ENCODE data around the gene KCTD19. TPM values are rescaled to one million over a fixed set of nuclear protein-coding genes. Genes with fewer than 3 reads are reported as not detected.

Gene KCTD19
- polyA plus RNA-seq, 1 experiment = 0.06 TPM

DNA sequence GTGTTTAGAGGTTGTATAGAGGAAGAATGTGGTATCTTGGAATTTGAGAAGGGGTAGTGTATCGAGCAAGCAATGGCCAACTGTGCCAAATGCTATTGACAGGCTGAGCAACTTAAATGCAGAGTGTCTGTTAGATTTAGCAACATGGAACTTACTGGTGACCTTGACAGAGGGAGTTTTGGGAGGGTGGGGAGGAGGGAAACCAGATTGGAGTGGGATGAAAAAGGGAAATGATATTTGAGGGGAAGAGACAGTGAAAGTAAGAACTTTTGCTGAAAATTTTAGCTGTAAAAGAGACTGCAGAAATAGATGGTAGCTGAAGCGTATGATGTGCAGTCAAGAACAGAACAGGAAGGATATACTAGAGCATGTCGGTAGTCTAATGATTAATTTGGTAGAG, 1.2 kb upstream of the KCTD19 start:
- H3K4me3 ChIP-seq (ENCODE audit: low read depth, low read length) = no peak overlapping the region
- DNase-seq (ENCODE audit: low read depth) = no peak
- peaks cover 9% of the 10 kb centered on the region for H3K27me3 ChIP-seq (ENCODE audit: control insufficient read depth, insufficient read depth, low read length)
- no peaks in the 10 kb centered on the region for H3K36me3 ChIP-seq (ENCODE audit: control insufficient read depth, insufficient read depth, low read length)
- POLR2A ChIA-PET = no interaction called here
- TF ChIP-seq, protein P1, sequence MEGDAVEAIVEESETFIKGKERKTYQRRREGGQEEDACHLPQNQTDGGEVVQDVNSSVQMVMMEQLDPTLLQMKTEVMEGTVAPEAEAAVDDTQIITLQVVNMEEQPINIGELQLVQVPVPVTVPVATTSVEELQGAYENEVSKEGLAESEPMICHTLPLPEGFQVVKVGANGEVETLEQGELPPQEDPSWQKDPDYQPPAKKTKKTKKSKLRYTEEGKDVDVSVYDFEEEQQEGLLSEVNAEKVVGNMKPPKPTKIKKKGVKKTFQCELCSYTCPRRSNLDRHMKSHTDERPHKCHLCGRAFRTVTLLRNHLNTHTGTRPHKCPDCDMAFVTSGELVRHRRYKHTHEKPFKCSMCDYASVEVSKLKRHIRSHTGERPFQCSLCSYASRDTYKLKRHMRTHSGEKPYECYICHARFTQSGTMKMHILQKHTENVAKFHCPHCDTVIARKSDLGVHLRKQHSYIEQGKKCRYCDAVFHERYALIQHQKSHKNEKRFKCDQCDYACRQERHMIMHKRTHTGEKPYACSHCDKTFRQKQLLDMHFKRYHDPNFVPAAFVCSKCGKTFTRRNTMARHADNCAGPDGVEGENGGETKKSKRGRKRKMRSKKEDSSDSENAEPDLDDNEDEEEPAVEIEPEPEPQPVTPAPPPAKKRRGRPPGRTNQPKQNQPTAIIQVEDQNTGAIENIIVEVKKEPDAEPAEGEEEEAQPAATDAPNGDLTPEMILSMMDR (IDR thresholded peaks at IDR 0.05; ENCODE audit: insufficient read depth, low read depth, low read length) = no peak
- CTCF ChIA-PET = interaction anchor here (0.6 to 2.8 kb wide), 6 partner anchors 13 to 285 kb away, joined by 3 to 10 read pairs (median 4); no protein-coding TSS in a partner anchor

GRCh38 chr16:67326115-67326471, 448 bp downstream of the KCTD19 start:
- Histone ChIP-seq H3K36me3 (ENCODE audit: control insufficient read depth, insufficient read depth, low read length) (no peaks in the 10 kb centered on the region), H3K4me3 (ENCODE audit: low read depth, low read length) (peak overlapping the region; percentile 48), H3K27me3 (ENCODE audit: control insufficient read depth, insufficient read depth, low read length) (peaks cover 9% of the 10 kb centered on the region)
- POLR2A ChIA-PET = no interaction called here
- TF ChIP-seq, protein P1 (IDR thresholded peaks at IDR 0.05; ENCODE audit: insufficient read depth, low read depth, low read length) = no peak
- CTCF ChIA-PET = interaction anchor here (0.7 to 2.8 kb wide), 10 partner anchors 13 to 153 kb away, joined by 3 to 12 read pairs (median 6); no protein-coding TSS in a partner anchor
- DNase-seq (ENCODE audit: low read depth) = no peak

DNA sequence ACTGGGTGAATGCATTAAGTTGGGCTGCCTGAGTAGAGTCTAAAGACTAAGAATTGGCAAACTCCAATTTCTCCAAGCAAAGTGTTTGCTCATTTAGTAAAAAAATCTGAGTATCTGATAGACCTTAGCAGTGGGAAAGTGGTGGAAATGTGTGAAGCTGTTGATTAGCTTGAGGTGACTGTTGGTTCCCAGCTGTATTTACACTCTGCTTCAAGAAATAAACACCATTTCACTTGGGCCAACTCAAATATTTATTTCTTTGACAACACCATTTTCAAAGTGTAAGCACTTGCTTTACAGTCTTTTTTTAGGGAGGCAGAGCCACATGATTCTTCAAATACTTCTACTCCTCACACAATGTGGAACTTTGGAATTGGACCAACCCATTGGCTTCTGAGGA, 8.7 kb downstream of the KCTD19 start:
- Histone ChIP-seq H3K27me3 (ENCODE audit: control insufficient read depth, insufficient read depth, low read length) (peaks cover 7% of the 10 kb centered on the region; the same call in 1 of the 2 replicates), H3K36me3 (ENCODE audit: control insufficient read depth, insufficient read depth, low read length) (no peaks in the 10 kb centered on the region), H3K4me3 (ENCODE audit: low read depth, low read length) (no peak overlapping the region)
- ChIA-PET POLR2A (no interaction called here), CTCF (interaction anchor here (1.0 kb wide), 1 partner anchor 57 kb away, joined by 3 read pairs; no protein-coding TSS in a partner anchor)
- no peak for DNase-seq (ENCODE audit: low read depth)
- TF ChIP-seq, protein P1 (IDR thresholded peaks at IDR 0.05; ENCODE audit: insufficient read depth, low read depth, low read length) = no peak

GRCh38 chr16:67312719-67313118, 13.8 kb downstream of the KCTD19 start:
- ChIA-PET CTCF (interaction anchor here (2.1 kb wide), 2 partner anchors 14 to 30 kb away, joined by 5 to 10 read pairs; partner anchors contain the start of genes KCTD19 and LRRC36), POLR2A (no interaction called here)
- TF ChIP-seq, protein P1 (IDR thresholded peaks at IDR 0.05; ENCODE audit: insufficient read depth, low read depth, low read length) = no peak
- no peak for DNase-seq (ENCODE audit: low read depth)
- Histone ChIP-seq H3K36me3 (ENCODE audit: control insufficient read depth, insufficient read depth, low read length) (no peaks in the 10 kb centered on the region), H3K27me3 (ENCODE audit: control insufficient read depth, insufficient read depth, low read length) (no peaks in the 10 kb centered on the region), H3K4me3 (ENCODE audit: low read depth, low read length) (no peak overlapping the region)

DNA sequence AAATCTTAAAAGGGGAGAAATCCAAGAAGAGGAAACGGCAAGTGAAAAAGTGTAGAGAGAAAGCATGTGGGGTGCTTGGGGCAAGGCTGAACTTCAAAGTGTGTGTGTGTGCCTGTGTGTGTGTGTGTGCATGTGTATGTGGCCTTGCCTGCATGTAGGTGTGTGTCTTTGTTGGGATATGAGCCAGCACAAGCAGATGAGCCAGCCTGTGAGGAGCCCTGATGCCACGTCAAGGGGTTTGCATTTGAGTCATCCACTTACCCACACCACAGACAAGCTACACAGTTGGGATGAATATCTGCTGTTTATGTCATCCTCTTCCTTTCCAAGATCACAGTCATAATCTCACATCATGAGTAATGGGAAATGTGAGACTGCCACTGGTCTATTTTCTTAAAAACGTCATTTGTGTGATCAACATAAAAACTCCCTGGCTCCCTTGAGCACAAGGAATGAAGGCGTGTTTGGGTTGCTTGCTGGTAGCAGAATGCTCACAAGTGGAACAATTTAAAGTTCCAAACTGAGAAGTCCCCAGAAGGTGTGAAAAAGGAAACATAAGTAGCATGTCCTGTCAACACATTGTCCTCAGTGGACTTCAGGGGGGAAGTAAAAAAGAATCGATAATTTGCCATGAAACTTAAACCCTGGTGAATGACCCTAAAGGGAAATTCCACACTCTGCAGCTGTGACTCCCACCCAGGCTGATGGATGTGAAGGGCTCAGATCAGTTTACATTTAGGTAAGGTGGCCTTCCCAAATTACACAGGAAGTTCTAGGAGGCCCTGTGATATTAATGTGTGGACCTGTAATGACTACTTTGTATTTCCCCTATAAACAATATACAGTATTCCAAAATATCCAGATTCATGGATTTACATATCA, 14.7 kb downstream of the KCTD19 start:
- CTCF ChIA-PET = interaction anchor here (0.8 to 2.1 kb wide), 5 partner anchors 15 to 51 kb away, joined by 3 to 10 read pairs (median 4); partner anchors contain the start of genes KCTD19 and LRRC36
- H3K36me3 ChIP-seq (ENCODE audit: control insufficient read depth, insufficient read depth, low read length) = no peaks in the 10 kb centered on the region
- POLR2A ChIA-PET = interaction anchor here (1.0 kb wide), 2 partner anchors 13 to 15 kb away, joined by 3 read pairs; no protein-coding TSS in a partner anchor
- H3K4me3 ChIP-seq (ENCODE audit: low read depth, low read length) = no peak overlapping the region
- peak; percentile 100 for DNase-seq (ENCODE audit: low read depth)
- no peaks in the 10 kb centered on the region for H3K27me3 ChIP-seq (ENCODE audit: control insufficient read depth, insufficient read depth, low read length)
- TF ChIP-seq, protein P1 (IDR thresholded peaks at IDR 0.05; ENCODE audit: insufficient read depth, low read depth, low read length) = no peak
